Activated CD4-positive, alpha-beta T cell treated with anti-CD3 and anti-CD28 coated beads, Interleukin-2, amount 10 ng/mL, durations not matched to agents 24 days and 14 days (primary cell): Measurements from ENCODE around the gene TEKTIP1. TPM values are rescaled to one million over a fixed set of nuclear protein-coding genes. Genes with fewer than 3 reads are reported as not detected.

Experiments
- DNase-seq: peaks from one replicate; pipeline ENCODE4 v3.0.0; 2022
- H3K27ac Mint-ChIP-seq: one replicate; pipeline ENCODE4 v1.8.0; 2022; ENCODE audit warnings: mild to moderate bottlenecking, mixed read lengths
- H3K27me3 Mint-ChIP-seq: one replicate; pipeline ENCODE4 v1.8.0; 2022; ENCODE audit warnings: mixed read lengths
- H3K36me3 Mint-ChIP-seq: one replicate; pipeline ENCODE4 v1.8.0; 2022; ENCODE audit warnings: low read depth, mild to moderate bottlenecking, mixed read lengths
- H3K4me1 Mint-ChIP-seq: one replicate; pipeline ENCODE4 v1.8.0; 2021; ENCODE audit warnings: mixed read lengths
- H3K4me3 Mint-ChIP-seq: one replicate; pipeline ENCODE4 v1.8.0; 2022; ENCODE audit warnings: mild to moderate bottlenecking, moderate library complexity, mixed read lengths
- H3K9me3 Mint-ChIP-seq: one replicate; pipeline ENCODE4 v1.8.0; 2021; ENCODE audit warnings: mixed read lengths
- intact Hi-C: fragments of 100-400 bp; cut with micrococcal nuclease; formaldehyde crosslinking; loops from one replicate; pipeline ENCODE4 v1.15.1; 2023
- total RNA-seq: library from RNA; stranded (reverse); gene quantifications from 2 replicates; pipeline ENCODE4 v1.2.3, GENCODE V29; 2022

TEKTIP1 gene
- total RNA-seq, 1 donor from 2014 or later = 1.4 TPM

DNA sequence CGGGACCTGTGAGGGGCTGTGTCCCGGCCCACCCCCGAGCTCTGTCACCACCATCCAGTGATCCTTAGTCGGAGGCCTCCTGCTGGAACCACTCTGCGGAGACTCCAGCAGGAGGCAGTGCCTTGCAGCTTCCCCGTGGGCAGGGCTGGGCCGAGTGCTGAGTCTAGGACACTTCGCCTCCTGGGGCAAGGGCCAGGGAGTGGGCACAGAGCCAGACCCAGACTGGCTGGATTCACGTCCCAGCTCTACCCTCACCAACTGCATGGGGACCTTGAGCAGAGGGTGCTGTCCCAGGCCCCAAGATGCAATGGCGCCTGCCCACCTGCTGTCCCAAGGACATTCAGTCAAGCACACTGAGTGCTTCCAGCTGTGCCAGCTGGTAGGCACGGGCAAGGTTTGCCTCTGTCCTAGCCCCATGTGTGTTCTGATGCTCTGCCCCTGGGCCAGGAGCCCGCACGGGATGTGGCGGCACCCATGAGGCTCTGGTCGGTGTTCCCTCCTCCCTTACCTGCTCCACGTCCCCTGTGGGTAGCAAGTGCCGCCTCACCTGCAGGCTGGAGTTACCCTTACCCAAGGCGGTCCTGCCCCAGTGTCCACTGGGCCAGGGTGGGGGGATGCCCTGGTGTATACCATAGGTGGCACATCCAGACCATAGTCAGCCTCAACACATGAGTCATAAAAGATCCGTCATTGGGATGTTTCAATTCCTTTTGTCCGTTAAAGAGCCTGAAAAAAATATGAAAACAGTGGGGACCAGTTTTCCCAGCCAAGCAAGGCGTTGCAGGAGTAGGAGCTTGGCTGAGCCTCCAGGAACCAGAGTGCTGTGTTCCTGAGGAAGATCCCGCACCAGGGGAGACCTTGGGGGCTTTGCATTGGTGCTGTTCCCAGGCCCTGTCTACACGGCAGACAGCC, 25.5 kb upstream of the TEKTIP1 start:
- Mint-ChIP-seq H3K36me3 (peaks cover 8% of the 10 kb centered on the region), H3K4me3 (no peak overlapping the region), H3K27ac (no peak overlapping the region), H3K27me3 (no peaks in the 10 kb centered on the region), H3K9me3 (no peaks in the 10 kb centered on the region), H3K4me1 (peaks cover 18% of the 10 kb centered on the region)
- no peak for DNase-seq
- intact Hi-C loops = no loop called here

DNA sequence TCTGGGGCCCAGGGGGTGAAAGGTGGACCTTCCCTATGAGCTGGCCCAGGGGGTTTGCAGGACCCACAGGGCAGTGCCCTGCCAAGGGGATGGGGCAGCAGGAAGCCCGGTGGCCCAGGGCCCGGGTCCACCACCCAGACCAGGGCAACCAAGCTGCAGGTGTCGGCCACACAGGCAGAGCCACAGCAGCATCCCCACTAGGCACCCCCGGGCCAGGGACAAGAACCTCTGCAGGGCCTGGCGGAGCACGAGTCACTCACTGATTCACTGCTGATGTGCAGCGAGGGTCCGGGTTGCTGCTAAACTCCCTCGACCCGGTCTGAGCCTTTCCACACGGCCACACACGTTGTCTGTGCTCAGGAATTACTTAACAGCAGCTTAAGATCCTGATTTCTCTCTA, 24.0 kb upstream of the TEKTIP1 start:
- Mint-ChIP-seq H3K4me3 (no peak overlapping the region), H3K27ac (no peak overlapping the region), H3K4me1 (peaks cover 6% of the 10 kb centered on the region), H3K36me3 (peaks cover 2% of the 10 kb centered on the region), H3K9me3 (no peaks in the 10 kb centered on the region), H3K27me3 (no peaks in the 10 kb centered on the region)
- DNase-seq = no peak
- intact Hi-C loops = no loop called here

DNA sequence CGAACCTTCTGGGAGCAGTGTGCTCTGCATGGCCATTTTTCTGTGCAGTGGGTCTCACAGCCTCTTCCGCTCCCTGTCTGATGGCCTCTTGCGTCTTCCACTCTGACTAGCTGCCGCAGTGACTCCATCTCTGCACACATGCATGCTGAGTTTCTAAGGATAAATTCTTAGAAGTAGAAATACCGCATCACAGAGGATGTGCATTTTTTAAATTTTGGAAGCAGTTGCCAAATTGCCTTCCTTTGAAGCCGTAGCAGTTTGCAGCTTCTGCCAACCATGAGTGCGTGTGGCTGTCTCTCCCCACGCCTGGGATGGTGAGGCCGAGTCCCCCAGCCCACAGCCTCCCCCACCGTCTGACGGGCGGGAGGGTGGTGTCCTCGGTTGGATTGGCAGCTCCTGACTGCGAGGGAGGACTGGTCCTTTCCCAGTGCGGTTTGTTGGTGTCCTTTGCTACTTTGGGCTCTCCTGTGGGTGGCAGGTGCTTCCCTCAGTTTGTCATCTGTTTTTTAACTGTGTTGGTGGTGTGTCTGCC, 23.0 kb upstream of the TEKTIP1 start:
- Mint-ChIP-seq H3K27me3 (no peaks in the 10 kb centered on the region), H3K4me3 (no peak overlapping the region), H3K9me3 (no peaks in the 10 kb centered on the region), H3K4me1 (peaks cover 5% of the 10 kb centered on the region), H3K27ac (no peak overlapping the region), H3K36me3 (peaks cover 2% of the 10 kb centered on the region)
- no peak for DNase-seq
- intact Hi-C loops = no loop called here

DNA sequence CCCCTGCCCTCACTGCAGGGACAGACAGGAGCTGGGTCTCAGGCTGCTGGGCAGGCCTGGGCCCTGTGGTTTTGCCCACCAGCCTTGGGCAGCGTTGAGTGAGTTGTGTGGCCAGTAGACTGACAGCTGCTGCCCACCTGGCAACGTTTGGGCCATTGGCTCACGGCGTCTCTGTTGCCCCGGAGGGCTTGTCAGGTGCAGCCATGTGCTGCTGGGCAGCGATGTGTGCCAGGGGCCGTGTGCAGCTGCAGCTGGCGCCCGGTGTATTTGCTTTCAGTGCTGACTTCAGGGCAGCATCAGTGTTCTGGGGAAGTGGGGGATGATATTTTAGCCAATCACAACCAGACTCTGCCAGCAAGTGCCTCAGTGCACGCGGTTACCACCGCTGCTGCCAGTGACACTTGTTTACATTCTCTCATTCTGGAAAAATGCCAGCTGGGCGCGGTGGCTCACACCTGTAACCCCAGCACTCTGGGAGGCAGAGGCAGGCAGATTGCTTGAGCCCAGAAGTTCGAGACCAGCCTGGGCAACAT, 22.2 kb upstream of the TEKTIP1 start:
- Mint-ChIP-seq H3K36me3 (peaks cover 4% of the 10 kb centered on the region), H3K27me3 (no peaks in the 10 kb centered on the region), H3K27ac (no peak overlapping the region), H3K4me1 (peaks cover 5% of the 10 kb centered on the region), H3K9me3 (no peaks in the 10 kb centered on the region), H3K4me3 (no peak overlapping the region)
- DNase-seq = no peak
- intact Hi-C loops = no loop called here

DNA sequence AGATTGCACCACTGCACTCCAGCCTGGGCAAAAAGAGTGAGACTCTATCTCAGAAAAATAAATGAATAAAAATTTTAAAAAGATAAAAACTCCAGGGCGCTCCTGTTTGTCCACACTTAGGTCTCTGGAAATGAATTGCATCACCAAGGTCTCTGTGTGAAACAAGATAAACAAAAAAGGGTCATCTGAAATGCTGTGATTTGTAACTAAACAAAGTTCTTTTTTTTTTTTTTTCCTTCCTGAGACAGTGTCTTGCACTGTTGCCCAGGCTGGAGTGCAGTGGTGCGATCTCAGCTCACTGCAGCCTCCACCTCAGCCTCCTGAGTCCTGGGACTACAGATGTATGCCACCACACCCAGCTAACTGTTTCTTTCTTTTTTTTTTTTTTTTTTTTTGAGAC, 21.3 kb upstream of the TEKTIP1 start:
- Mint-ChIP-seq H3K27me3 (no peaks in the 10 kb centered on the region), H3K4me1 (peaks cover 5% of the 10 kb centered on the region), H3K27ac (no peak overlapping the region), H3K4me3 (no peak overlapping the region), H3K9me3 (no peaks in the 10 kb centered on the region), H3K36me3 (peaks cover 7% of the 10 kb centered on the region)
- no peak for DNase-seq
- intact Hi-C loops = no loop called here

DNA sequence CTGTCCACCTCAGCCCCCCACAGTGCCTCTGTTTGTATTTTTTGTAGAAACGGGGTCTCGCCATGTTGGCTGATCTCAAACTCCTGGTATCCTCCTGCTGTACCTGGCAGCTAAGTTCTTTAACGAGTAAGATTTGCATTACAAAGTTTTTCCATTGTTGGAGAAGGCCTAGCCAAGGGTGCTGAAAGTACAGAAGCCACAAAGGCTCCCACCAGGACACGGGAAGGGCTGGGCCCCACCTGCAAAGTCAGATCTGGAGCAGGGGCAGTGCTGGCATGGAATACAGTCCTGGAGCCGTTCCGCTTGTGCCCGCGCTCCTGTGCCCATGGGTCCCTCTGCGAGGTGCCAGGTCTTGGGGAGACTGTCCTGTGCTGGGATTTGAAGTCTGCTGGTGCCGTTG, 20.7 kb upstream of the TEKTIP1 start:
- H3K4me3 Mint-ChIP-seq = no peak overlapping the region
- no peak for DNase-seq
- H3K9me3 Mint-ChIP-seq = no peaks in the 10 kb centered on the region
- H3K27ac Mint-ChIP-seq = no peak overlapping the region
- H3K4me1 Mint-ChIP-seq = peaks cover 5% of the 10 kb centered on the region
- H3K36me3 Mint-ChIP-seq = peaks cover 7% of the 10 kb centered on the region
- intact Hi-C loops = no loop called here
- H3K27me3 Mint-ChIP-seq = no peaks in the 10 kb centered on the region

DNA sequence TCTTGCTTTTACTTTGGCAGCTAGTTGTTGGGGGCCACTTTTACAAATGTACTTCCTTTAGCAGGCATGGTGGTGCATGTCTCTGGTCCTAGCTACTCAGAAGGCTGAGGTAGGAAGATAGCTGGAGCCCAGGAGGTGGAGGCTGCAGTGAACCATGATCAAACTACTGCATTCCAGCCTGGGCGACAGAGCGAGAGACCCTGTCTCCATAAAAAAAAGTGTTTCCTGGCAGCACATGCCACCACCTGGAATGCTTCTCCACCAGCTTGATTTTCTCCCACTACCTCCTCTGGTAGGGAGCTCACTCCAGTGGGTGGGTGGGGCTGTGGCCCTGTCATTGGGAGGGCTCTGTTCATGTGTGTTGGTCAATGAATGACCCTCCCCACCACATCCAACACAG, 20.3 kb upstream of the TEKTIP1 start:
- Mint-ChIP-seq H3K9me3 (no peaks in the 10 kb centered on the region), H3K4me1 (peaks cover 5% of the 10 kb centered on the region), H3K4me3 (no peak overlapping the region), H3K27me3 (no peaks in the 10 kb centered on the region), H3K27ac (no peak overlapping the region), H3K36me3 (peaks cover 9% of the 10 kb centered on the region)
- no peak for DNase-seq
- intact Hi-C loops = no loop called here

DNA sequence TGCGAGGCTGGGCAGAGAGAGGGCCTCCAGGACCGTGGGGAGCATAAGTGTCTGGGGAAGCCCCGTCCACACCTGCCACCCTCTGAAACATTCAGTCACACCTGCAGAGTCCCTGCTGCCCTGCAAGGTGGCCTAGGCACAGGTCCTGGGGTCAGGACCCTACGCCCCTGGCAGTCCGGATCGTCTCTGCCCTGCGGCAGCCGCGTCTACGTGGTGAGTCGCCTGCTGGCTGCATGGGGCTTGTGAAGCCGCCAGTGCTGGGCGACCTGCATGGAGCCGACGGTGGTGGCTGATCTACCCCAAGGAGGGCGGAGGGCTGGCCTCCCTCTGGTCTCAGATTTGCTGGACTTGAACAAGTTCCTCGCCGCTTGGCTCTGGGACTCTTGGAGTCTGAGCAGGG, 19.8 kb upstream of the TEKTIP1 start:
- Mint-ChIP-seq H3K9me3 (no peaks in the 10 kb centered on the region), H3K4me1 (peaks cover 5% of the 10 kb centered on the region), H3K27ac (no peak overlapping the region), H3K36me3 (peaks cover 13% of the 10 kb centered on the region), H3K4me3 (no peak overlapping the region), H3K27me3 (no peaks in the 10 kb centered on the region)
- DNase-seq = no peak
- intact Hi-C loops = no loop called here

DNA sequence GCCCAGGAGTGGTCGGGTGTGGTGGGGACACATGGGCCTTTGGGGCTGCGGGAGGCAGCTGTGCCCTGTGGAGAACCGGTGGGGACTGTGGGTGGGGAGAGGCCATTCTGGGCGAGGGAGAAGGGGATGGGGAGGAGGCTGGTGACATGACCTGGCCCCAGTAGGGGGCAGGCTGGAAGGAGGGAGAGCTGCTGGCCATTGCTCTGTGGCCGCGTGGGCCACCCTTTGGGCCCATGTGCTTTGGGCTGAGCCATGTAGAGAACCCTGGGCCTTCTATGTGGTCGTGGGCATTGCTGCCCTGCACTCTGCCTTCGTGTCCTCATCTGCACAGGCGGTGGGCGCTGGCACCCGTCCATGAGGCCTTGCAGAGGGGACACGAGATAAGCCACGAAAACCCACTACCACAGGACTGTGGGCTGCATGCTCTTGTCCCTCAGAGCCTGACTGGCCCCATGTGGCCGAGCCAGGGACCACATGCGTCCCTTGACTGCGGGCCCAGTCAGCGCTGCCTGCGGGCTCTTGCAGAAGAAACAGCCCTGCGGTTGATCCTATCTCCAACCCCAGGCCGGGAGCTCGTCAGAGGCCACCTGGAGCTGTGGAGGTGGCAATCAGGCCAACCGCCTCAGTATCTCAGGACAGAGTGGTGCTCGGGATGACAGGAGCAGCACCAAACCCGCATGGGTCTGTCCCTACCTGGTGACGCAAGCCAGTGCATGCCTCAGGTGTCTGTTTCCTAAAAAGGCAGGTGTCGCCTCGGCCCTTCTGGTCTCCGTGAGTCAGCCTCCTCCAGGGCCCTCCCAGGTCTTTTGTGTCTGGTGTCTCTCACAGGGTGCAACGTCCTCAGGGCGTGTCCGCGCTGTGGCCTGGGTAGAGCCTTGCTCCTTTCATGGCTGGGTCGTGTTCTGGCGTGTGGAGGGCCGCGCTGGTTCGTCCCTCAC, 18.5 kb upstream of the TEKTIP1 start:
- intact Hi-C loops = no loop called here
- Mint-ChIP-seq H3K27ac (no peak overlapping the region), H3K27me3 (no peaks in the 10 kb centered on the region), H3K4me1 (peaks cover 5% of the 10 kb centered on the region), H3K4me3 (no peak overlapping the region), H3K36me3 (peaks cover 16% of the 10 kb centered on the region), H3K9me3 (no peaks in the 10 kb centered on the region)
- DNase-seq = no peak

DNA sequence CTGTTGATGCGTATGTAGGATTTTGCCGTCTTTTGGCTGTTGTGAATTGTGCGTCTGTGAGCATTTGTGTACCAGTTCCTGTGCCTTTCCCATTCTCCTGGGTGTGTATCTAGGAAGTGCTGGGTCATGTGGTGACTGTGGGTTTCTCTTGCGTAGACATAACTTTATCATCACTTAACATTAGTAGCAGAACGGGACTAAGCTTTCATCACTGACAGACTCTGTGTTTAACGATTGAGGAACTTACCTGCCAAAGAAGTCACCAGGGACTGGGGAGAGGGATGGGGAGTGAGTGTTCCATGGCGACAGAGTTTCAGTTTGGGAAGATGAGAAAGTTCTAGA, 17.9 kb upstream of the TEKTIP1 start:
- H3K36me3 Mint-ChIP-seq = peaks cover 17% of the 10 kb centered on the region
- no peaks in the 10 kb centered on the region for H3K27me3 Mint-ChIP-seq
- intact Hi-C loops = no loop called here
- peaks cover 2% of the 10 kb centered on the region for H3K4me1 Mint-ChIP-seq
- no peak overlapping the region for H3K27ac Mint-ChIP-seq
- no peak for DNase-seq
- no peak overlapping the region for H3K4me3 Mint-ChIP-seq
- H3K9me3 Mint-ChIP-seq = no peaks in the 10 kb centered on the region

DNA sequence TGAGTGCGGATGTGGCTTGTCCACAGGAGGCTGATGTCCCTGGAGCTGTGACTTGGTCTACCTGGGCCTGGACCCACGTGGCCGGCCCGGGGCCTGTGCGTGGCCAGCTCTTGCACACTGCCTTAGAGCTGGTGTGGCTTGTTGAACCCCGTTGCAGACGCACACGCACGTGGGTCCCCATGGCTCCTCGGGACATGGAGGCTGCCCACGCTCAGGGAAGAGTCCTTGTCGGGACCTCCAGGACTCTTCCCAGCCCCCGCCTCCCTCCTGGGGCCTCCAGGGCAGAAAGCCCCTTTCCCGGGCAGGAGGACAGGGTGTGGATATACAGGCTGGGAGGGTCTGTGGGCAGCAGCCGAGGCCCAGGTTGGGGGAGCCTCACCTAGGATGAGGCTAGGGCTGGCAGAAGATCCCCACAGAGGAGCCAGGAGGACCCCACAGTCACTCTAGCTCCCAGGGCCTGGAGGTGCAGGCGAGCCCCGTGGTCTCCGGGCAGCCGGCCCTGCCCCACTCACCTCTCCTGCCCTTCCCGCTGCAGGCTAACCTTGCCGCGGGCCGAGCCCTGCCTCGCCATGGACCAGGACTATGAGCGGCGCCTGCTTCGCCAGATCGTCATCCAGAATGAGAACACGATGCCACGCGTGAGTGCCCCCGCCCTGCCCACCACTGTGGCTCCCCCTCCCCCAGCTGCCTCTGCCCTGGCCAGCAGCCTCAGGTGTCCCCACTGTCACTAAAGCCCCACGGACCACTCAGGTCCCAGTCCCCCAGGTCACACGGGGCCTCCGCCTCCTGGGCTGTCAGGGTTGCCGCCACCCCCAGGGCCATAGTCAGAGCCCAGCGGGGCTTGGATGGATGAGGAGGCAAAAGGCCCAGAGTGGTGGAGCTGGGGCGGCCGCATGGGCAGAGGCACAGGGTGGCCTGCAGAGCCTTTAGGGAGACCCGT, 16.3 kb upstream of the TEKTIP1 start:
- Mint-ChIP-seq H3K36me3 (peaks cover 22% of the 10 kb centered on the region), H3K4me3 (no peak overlapping the region), H3K9me3 (no peaks in the 10 kb centered on the region), H3K27me3 (no peaks in the 10 kb centered on the region), H3K27ac (no peak overlapping the region), H3K4me1 (no peaks in the 10 kb centered on the region)
- intact Hi-C loops = no loop called here
- no peak for DNase-seq

DNA sequence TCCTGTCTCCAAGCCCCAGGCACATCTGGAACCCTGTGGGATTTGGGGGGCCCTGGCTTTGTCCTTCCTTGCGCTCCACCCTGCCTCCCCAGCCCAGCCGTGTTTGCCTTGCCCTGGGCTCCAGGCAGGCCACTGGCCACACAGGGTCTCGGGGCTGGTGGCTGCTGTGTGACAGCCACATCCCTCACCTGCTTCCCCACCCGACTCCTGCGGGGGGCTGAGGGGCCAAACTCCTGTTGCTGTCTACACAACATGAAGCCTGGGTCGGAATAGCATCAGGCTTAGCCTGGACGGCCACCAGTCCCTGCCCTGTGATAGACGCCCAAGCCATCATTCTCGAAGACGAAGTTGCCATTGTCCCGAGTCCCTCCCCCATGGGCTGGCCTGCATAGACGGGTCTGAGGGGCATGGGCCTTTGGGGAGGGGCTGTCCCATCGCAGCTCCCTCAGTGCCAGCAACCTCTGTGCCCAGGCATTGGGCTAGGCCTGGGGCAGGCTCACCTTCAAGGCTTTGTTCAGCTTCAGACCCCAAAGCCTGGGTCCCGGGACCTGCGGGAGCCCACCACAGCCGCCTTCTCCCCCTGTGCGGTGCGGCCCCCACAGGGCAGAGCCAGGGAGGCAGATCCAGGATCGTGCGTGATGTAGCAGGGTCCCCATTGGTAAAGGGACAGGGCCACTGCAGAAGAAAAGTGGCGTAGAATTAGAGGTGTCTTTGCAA, 15.5 kb upstream of the TEKTIP1 start:
- intact Hi-C loops = no loop called here
- H3K4me1 Mint-ChIP-seq = no peaks in the 10 kb centered on the region
- no peak for DNase-seq
- no peaks in the 10 kb centered on the region for H3K27me3 Mint-ChIP-seq
- no peak overlapping the region for H3K4me3 Mint-ChIP-seq
- H3K36me3 Mint-ChIP-seq = peaks cover 22% of the 10 kb centered on the region
- H3K27ac Mint-ChIP-seq = no peak overlapping the region
- H3K9me3 Mint-ChIP-seq = no peaks in the 10 kb centered on the region
